ENCODE data around the gene SORCS3. TPM values are rescaled to one million over a fixed set of nuclear protein-coding genes. Genes with fewer than 3 reads are reported as not detected.

Gene SORCS3
- polyA plus RNA-seq, 1 donor (not counting 4 experiments of a cell fraction or from before 2014, with no cell fraction given) = not detected

DNA sequence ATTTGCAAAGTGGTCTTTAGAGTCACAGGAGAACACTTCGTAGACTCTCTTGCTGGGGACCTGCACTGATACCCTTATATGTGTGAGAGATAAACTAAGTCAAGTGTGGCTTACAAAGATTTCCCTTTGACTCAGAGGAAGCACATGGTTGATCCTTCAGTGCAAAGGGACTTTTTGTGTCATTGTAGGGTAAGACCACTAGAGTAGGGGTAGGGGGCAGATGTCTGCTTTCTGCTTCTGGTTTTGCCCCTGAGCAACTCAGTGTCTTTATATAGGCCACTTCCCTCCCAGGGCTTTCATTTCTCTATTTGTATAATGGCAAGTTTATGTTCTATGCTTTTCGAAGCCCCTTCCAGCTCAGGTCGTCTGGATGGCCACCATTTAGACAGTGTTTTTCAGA is 281.7 kb downstream of the SORCS3 start:
- Histone ChIP-seq H2AFZ (ENCODE audit: control insufficient read depth, low read length) (no peak overlapping the region), H3K27me3 (ENCODE audit: control insufficient read depth, extremely low read depth, insufficient read depth, low read length) (no peaks in the 10 kb centered on the region), H3K27ac (ENCODE audit: control insufficient read depth, insufficient read depth, low read length) (no peak overlapping the region), H3K9ac (ENCODE audit: control insufficient read depth, extremely low read depth, insufficient read depth, low read length) (no peak overlapping the region), H3K9me3 (ENCODE audit: control insufficient read depth, low read depth, low read length) (no peaks in the 10 kb centered on the region), H4K20me1 (ENCODE audit: control insufficient read depth, extremely low read depth, insufficient read depth, low read length) (no peaks in the 10 kb centered on the region), H3K4me3 (ENCODE audit: control insufficient read depth in 2 of 3, extremely low read depth in 1 of 3, insufficient read depth in 2 of 3, low read depth in 1 of 3, low read length in 3 of 3) (no peak overlapping the region), H3K9me1 (ENCODE audit: control insufficient read depth, extremely low read depth, insufficient read depth, low read length) (no peaks in the 10 kb centered on the region), H3K4me1 (ENCODE audit: control insufficient read depth, extremely low read depth, insufficient read depth, low read length) (no peaks in the 10 kb centered on the region), H3K79me2 (ENCODE audit: control insufficient read depth, insufficient read depth, low read length) (no peaks in the 10 kb centered on the region), H3K4me2 (ENCODE audit: control insufficient read depth, extremely low read depth, insufficient read depth, low read depth, low read length) (no peak overlapping the region), H3K36me3 (ENCODE audit: control insufficient read depth in 2 of 2, extremely low read depth in 1 of 2, insufficient read depth in 2 of 2, low read length in 2 of 2) (no peaks in the 10 kb centered on the region)
- no peak for DNase-seq (ENCODE audit: low read depth, low spot score)
- FAIRE-seq = no peak
- TF ChIP-seq CTCF (optimal IDR thresholded peaks at IDR 0.05 in 1 of 3, IDR thresholded peaks at IDR 0.05 in 1 of 3, conservative IDR thresholded peaks at IDR 0.05 in 1 of 3; ENCODE audit: extremely low read depth in 1 of 3, insufficient read depth in 2 of 3, low read length in 3 of 3) (no peak), EZH2 (IDR thresholded peaks at IDR 0.05; ENCODE audit: low read length) (no peak)
- dilution Hi-C loops (cut with MboI; ENCODE audit: extremely low pct_ligation_motif_present, low sequenced_read_pairs) = no loop called here

DNA sequence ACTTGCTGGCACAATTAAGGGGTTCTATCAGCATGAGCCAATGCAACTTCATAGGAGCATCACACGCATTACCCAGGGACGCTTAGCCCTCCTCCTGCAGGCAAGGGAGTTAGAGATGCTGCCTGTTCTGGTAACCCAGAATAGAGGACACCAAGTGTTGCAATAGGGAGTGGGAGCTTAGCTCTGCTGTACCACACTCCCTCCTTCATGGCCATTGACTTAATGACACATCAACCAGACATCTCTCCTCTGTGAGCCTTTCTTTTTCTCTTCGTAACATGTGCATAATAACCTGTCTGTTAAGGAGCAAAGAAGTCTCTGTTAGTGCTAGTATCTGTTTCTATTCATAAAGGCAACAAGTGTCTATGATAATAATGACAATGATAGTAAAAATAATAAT is 282.4 kb downstream of the SORCS3 start:
- H3K36me3 ChIP-seq (ENCODE audit: control insufficient read depth in 2 of 2, extremely low read depth in 1 of 2, insufficient read depth in 2 of 2, low read length in 2 of 2) = no peaks in the 10 kb centered on the region
- H4K20me1 ChIP-seq (ENCODE audit: control insufficient read depth, extremely low read depth, insufficient read depth, low read length) = no peaks in the 10 kb centered on the region
- H3K4me3 ChIP-seq (ENCODE audit: control insufficient read depth in 2 of 3, extremely low read depth in 1 of 3, insufficient read depth in 2 of 3, low read depth in 1 of 3, low read length in 3 of 3) = no peak overlapping the region
- H3K4me1 ChIP-seq (ENCODE audit: control insufficient read depth, extremely low read depth, insufficient read depth, low read length) = no peaks in the 10 kb centered on the region
- no peak for FAIRE-seq
- H3K27me3 ChIP-seq (ENCODE audit: control insufficient read depth, extremely low read depth, insufficient read depth, low read length) = no peaks in the 10 kb centered on the region
- H3K27ac ChIP-seq (ENCODE audit: control insufficient read depth, insufficient read depth, low read length) = no peak overlapping the region
- dilution Hi-C loops (cut with MboI; ENCODE audit: extremely low pct_ligation_motif_present, low sequenced_read_pairs) = no loop called here
- no peak for TF ChIP-seq EZH2 (IDR thresholded peaks at IDR 0.05; ENCODE audit: low read length)
- TF ChIP-seq CTCF (optimal IDR thresholded peaks at IDR 0.05 in 1 of 3, IDR thresholded peaks at IDR 0.05 in 1 of 3, conservative IDR thresholded peaks at IDR 0.05 in 1 of 3; ENCODE audit: extremely low read depth in 1 of 3, insufficient read depth in 2 of 3, low read length in 3 of 3) = no peak
- H3K9me1 ChIP-seq (ENCODE audit: control insufficient read depth, extremely low read depth, insufficient read depth, low read length) = no peaks in the 10 kb centered on the region
- H3K4me2 ChIP-seq (ENCODE audit: control insufficient read depth, extremely low read depth, insufficient read depth, low read depth, low read length) = no peak overlapping the region
- DNase-seq (ENCODE audit: low read depth, low spot score) = no peak
- no peaks in the 10 kb centered on the region for H3K79me2 ChIP-seq (ENCODE audit: control insufficient read depth, insufficient read depth, low read length)
- no peak overlapping the region for H3K9ac ChIP-seq (ENCODE audit: control insufficient read depth, extremely low read depth, insufficient read depth, low read length)
- no peak overlapping the region for H2AFZ ChIP-seq (ENCODE audit: control insufficient read depth, low read length)
- no peaks in the 10 kb centered on the region for H3K9me3 ChIP-seq (ENCODE audit: control insufficient read depth, low read depth, low read length)
